DMS53 (cell line): ENCODE measurements around the gene PKHD1.

Experiments used
- DNase-seq: peaks from one replicate; lab custom pipeline; 2025; lab: John Stamatoyannopoulos, UW

The PKHD1 gene

GRCh38 chr6:51790946-51791345, 296.5 kb downstream of the PKHD1 start:
- DNase-seq = no peak

- no peak for DNase-seq
These were observed 299.3 kb downstream of the PKHD1 start for GRCh38 chr6:51788121-51788520.

- peak; percentile 49 for DNase-seq
These were observed 308.7 kb downstream of the PKHD1 start for GRCh38 chr6:51778666-51779065.

- DNase-seq = no peak
These were observed 309.8 kb downstream of the PKHD1 start for GRCh38 chr6:51777618-51778017.

- DNase-seq = no peak
These were observed 311.2 kb downstream of the PKHD1 start for GRCh38 chr6:51775942-51776860.

- peak; percentile 64 for DNase-seq
These were observed 319.3 kb downstream of the PKHD1 start for GRCh38 chr6:51768087-51768486.

GRCh38 chr6:51765230-51765629, 322.2 kb downstream of the PKHD1 start:
- DNase-seq = no peak

- peak; percentile 65 for DNase-seq
These were observed 333.8 kb downstream of the PKHD1 start for GRCh38 chr6:51753635-51754034.

- DNase-seq = peak; percentile 65
These were observed 343.4 kb downstream of the PKHD1 start for GRCh38 chr6:51743999-51744398.

- no peak for DNase-seq
These were observed 346.8 kb downstream of the PKHD1 start for GRCh38 chr6:51740658-51741057.

- no peak for DNase-seq
These were observed 348.8 kb downstream of the PKHD1 start for GRCh38 chr6:51738614-51739013.

- no peak for DNase-seq
These were observed 349.6 kb downstream of the PKHD1 start for GRCh38 chr6:51737580-51738360.

GRCh38 chr6:51725155-51725554, 362.3 kb downstream of the PKHD1 start:
- DNase-seq = no peak

GRCh38 chr6:51720327-51720726, 367.1 kb downstream of the PKHD1 start:
- no peak for DNase-seq

GRCh38 chr6:51719297-51719696, 368.1 kb downstream of the PKHD1 start:
- no peak for DNase-seq

- no peak for DNase-seq
These were observed 368.9 kb downstream of the PKHD1 start for GRCh38 chr6:51718533-51718932.

GRCh38 chr6:51717477-51717876, 369.9 kb downstream of the PKHD1 start:
- no peak for DNase-seq

GRCh38 chr6:51711876-51712275, 375.5 kb downstream of the PKHD1 start:
- DNase-seq = no peak

- DNase-seq = no peak
These were observed 381.3 kb downstream of the PKHD1 start for GRCh38 chr6:51706086-51706485.

GRCh38 chr6:51704932-51705540, 382.4 kb downstream of the PKHD1 start:
- peak; percentile 55 for DNase-seq

- peak; percentile 13 for DNase-seq
These were observed 384.6 kb downstream of the PKHD1 start for GRCh38 chr6:51702851-51703250.

- DNase-seq = no peak
These were observed 402.8 kb downstream of the PKHD1 start for GRCh38 chr6:51684603-51685002.

GRCh38 chr6:51684038-51684437, 403.4 kb downstream of the PKHD1 start:
- DNase-seq = peak; percentile 17
